Non-pigmented ciliary epithelial cell (primary cell): ENCODE results near the gene DNM2.
"Not testable (repeated sequence)": the region's sequence is repeated elsewhere in the genome, so short reads cannot be mapped to it uniquely, and the experiment has no call there.

Experiments used
- DNase-seq: peaks from one replicate; pipeline ENCODE4 v3.0.0-alpha.2; 2010; ENCODE audit warnings: low read depth

The DNM2 gene

DNA sequence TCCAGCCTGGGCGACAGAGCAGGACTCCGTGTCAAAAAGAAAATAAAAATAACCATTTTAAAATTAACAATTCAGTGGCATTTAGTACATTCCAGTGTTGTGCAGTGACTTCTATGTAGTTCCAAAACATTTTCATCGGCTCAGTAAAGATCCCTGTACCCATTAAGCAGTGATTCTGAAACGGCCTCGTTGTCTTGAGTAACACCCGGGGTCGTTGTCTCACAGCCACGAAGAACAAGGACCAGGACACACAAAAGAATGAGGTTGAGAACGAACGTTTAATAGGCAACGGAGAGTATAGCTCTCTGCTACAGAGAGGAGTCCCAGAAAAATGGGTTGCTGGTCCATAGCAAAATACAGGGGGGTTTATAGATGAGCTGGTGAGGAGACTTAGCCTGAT lies 120.5 kb downstream of the DNM2 start:
- no peak for DNase-seq

DNA sequence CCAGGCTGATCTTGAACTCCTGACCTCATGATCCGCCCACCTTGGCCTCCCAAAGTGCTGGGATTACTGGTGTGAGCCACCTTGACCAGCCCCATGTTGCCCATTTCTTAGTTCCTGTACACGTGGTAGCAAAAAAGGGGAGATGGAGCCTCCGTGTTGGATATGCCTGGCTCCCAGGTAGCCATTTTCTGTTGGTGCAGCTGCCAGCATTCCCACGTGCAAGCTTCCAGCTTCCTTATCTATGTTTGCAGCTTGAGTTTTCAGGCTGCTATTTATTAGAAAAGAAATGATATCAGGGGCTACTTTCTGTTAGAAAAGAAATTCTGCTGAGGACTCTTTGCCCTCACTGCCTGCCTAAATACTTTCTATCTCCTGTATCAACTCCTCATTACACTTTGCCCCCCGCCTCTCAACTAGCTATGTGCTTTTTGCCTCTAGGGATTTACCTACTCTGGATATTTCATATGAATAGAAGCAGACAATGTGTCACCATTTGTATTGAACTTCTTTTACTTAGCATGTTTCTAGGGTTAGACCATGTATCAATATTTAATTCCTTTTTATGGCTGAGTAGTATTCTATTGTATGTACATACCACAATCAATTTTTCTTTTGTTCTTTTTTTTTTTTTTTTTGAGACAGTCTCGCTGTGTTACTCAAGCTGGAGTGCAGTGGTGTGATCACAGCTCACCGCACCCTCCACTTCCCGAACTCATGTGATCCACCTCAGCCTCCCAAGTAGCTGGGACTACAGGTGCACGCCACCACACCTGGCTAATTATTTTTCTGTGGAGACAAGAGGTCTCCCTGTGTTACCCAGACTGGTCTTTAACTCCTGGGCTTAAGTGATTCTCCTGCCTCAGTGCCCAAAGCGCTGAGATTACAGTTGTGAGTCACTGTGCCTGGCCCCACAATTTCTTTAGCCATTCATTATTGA lies 121.5 kb downstream of the DNM2 start:
- DNase-seq, result no peak

DNA sequence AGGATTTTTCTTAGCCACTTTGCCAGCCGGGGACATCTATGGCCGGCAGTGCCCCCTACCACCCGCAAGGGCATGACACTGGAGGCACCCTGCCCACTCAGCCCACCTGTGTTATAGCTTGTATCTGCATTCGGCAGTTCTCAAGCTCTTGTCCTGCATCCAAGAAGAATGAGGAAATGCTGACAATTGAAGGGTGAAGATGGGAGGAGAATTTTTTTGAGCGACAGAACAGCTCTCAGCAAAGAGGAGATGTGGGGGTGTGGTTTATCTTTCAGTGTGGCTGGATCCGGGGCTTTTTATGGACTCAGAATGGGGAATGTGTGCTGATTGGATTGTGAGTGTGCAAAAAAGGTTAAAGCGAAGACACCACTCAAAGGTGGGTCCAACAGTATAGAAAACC lies 124.9 kb downstream of the DNM2 start:
- DNase-seq, result no peak

DNA sequence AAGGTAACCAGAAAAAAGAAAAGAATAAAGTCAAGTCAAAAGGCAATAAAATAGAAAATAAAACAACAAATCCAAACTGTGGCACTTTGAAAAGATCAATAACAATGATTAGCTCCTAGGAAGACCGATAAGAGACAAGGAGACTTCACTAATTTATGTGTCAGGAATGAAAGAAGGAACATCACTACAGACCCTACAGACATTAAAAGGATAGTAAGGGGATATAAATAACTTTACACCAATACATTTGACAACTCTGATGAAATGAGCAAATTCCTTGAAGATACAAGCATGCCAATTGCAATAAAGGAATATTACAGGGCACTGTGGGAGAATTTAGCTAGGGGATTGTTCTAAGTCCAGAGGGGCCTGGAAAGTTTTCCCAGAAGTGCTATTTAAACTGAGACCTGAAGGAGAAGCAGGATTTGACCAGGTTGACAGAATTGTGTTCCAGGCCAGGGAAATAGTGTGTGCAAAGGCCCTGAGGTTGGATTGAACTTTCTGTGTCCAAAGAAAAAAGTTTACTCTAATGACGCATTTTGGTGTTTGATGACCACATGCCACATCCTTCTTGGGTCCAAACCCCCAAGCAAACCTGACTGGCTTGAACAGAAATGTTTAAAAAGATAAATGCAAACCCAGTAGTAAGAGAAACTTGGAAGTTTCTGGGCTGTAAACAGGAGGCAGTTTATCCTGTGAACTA lies 128.8 kb downstream of the DNM2 start:
- no peak for DNase-seq

DNA sequence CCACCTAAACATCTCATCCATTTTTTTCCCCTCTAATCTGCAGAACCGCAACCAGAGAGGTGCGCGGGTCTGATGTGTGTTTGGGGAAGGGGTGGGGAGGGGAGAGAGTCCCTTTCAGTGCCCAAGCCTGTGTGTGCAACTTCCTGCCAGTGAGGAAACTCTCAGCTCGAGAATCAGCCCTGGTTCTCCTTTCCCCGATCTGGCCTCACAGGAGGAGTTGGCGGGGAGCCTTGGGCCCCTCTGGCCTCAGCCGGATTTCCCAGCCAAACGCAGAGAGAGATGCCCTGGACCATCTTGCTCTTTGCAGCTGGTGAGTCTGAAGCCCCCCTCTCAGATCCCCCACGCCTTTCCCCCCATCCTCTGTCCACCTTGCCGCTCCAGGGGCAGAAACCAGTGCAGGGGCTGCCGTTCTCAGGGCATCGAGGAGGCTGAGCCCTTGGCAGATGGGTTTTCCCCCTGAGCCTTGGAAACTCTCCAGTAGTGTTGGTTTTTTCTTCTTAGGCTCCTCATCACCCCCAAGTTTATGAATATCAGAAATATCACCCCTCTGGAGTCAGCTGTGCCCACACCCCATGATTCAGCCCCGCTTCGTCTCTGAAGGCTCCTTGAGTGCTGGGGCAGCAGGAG lies 130.5 kb downstream of the DNM2 start, which contains the start of gene C19orf38:
TSS of gene C19orf38 (plus strand) at position 186 of the 627 bp plus-strand sequence. CDS start at position 280, 94 bp downstream.
- no peak for DNase-seq

DNA sequence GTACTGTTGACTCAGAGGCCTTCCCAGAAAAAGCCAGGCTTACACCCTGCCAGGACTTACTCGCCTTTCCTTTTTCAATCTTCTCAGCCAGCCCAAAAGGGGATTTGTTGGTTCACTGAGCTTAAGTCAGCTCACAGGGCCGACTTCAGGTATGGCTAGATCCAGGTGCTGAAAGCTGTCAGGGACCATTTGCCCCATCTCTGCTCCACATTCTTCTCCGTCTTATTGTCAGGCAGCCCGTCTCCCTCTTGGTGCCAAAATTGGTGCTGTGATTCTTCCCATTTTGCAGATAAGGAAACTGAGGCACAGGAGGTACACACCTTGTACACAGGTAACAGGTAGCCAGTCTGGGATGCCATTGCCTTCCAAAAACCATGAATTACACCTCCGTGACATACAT lies 132.8 kb downstream of the DNM2 start:
- no peak for DNase-seq

DNA sequence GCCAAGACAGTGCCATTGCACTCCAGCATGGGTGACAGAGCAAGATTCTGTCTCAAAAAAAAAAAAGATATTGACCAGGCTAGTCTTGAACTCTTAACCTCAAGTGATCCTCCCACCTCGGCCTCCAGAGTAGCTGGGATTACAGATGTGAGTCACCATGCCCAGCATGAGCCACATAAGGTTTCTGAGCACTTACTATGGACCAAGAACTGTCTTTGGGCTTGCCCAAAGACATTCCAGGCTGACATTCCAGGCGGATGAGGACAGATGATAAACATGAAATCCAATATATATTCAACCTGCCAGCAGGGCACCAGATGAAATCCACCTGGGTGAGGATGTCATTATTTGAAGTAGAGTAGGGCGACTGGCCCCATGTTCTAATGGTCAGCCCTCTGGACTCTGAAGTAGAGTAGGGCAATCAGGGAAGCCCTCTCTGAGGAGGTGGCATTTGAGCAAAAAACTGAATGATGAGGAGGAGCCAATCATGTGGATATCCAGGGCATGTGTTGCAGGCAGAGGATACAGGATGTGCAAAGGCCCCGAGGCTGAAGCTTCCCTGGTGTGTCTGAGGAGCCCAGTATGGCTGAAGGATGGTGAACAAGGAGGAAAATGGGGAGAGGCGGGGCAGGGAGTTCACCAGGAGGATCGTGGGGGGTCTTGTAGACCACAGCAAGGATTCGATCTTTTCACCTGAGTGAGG lies 134.4 kb downstream of the DNM2 start:
- DNase-seq, result no peak

DNA sequence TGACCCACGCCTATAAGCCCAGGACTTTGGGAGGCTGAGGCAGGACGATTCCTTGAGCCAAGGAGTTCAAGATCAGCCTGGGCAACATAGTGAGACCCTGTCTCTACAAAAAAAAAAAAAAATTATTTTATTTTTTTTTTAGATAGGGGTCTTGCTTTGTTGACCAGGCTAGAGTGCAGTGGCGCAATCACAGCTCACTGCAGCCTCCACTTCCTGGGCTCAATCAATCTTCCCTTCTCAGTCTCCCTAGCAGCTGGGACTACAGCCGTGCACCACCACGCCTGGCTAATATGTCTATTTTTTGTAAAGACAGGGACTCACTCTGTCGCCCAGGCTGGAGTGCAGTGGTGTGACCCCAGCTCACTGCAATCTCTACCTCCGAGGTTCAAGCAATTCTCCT lies 135.1 kb downstream of the DNM2 start:
- no peak for DNase-seq

DNA sequence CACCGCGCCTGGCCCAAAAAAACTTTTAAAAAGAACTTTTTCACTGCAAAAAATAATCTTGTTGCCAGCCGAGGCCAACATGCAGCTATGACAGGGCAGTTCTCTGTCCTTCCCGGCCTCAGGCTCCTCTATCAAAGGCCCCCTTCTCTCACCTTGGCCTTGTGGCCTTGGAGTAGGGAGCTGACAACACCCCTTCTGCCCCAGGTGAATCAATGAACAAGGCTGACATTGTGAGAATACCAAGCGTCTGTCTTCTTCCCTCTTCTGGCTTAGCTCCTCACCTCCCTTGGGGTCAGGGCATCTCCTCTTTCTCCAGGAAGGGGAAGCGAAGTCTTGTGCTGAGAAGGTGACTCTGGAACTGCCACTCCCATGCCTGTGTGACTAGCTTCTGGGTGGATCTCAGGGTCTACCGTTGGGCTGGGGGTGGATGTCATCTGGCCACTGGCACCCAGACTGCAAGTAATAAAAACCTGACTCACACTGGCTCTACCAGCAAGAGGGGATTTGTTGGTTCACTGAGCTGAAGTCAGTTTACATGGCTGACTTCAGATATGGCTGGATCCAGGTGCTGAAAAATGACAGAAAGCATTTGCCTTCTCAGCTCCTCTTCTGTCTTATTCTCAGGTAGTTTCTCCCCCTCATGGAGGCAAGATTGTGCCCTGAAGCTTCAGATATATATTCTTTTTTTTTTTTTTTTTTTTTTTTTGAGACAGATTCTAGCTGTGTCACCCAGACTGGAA lies 136.6 kb downstream of the DNM2 start:
- DNase-seq, result no peak

DNA sequence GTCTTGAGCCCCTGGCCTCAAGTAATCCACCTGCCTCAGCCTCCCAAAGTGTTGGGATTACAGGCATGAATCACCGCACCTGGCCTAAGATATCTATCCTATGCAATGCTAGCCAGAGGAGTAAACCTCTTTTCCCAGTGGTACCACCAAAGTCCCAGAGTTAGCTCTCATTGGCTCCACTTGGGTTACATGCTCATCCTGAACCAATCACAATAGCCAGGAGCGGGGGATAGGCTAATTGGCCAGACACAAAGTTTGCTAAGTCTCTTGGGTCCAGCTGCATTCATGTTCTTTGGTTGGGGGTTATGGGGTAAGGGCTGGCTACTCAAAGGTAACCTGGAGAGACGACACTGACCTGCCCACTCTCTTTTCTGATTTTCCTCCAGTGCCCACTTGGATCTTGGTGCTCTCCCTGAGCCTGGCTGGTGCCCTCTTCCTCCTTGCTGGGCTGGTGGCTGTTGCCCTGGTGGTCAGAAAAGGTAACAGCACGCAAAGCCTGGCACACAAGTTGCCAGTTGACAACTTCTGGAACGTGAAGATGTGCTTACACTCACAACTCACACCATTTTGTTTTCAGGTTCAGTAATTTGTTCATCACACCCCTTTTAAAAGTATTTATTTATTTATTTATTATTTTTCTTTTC lies 138.1 kb downstream of the DNM2 start:
- DNase-seq, result no peak

DNA sequence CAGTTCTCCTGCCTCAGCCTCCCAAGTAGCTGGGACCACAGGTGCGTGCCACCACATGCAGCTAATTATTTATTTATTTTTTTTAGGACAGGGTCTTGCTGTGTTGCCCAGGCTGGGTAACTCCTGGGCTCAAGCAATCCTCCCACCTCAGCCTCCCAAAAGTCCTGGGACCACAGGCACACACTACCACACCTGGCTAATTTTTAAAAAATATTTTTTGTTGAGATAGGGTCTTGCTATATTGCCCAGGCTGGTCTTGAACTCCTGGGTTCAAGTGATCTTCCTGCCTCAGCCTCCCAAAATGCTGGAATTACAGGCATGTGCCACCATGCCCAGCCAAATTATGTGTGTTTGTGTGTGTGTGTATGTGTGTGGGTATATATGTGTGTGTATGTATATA lies 139.0 kb downstream of the DNM2 start:
- not testable (repeated sequence) for DNase-seq

DNA sequence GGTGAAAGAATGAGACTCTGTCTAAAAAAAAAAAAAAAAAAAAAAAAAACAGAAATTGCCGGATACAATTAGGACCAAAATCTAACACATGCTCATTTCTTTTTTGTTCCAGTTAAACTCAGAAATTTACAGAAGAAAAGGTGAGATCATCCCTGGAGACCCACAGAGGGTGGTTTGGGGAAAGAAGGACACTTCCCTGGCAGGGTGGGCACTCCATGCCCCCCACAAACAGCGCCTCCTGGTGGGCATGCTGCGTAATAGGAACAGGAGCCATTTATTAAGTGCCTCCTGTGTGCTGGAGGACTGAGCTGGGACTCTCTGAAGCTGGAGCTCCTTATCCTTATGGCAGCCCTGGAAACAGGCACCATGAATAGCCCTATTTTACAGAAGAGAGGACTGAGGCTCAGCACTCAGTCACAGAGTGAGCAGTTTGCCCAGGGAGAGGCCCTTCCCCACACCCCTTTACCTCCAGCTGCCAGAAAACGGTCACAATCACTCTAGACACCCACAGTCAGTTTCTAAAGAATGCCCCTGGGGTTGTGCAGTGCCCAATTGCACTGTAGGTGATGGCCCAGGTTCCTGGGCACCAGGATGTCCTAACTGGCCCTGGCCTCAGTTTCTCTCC lies 140.4 kb downstream of the DNM2 start:
- DNase-seq, result no peak

DNA sequence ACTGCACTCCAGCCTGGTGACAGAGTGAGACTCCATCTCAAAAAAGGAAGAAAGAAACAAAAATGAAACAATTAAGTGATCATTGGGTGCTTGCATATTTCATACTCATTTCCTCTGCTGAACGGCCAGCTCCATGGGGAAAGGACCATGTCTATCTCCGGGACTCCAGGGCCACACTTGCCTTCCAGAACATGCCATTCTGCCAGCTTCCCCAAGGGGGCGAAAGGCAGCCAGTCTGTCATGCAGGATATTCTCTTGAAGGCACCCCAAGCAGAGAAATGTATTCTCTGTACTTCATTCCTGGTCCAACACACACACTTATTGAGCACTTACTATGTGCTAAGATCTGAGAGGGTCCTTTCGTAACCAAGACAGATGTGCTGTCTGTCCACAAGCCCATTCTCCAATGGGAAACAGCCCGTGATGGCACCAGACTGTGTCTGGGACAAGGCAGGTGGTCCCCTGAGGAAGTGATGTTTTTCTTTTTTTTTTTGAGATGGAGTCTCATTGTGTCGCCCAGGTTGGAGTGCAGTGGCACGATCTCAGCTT lies 143.3 kb downstream of the DNM2 start:
- DNase-seq, result no peak

DNA sequence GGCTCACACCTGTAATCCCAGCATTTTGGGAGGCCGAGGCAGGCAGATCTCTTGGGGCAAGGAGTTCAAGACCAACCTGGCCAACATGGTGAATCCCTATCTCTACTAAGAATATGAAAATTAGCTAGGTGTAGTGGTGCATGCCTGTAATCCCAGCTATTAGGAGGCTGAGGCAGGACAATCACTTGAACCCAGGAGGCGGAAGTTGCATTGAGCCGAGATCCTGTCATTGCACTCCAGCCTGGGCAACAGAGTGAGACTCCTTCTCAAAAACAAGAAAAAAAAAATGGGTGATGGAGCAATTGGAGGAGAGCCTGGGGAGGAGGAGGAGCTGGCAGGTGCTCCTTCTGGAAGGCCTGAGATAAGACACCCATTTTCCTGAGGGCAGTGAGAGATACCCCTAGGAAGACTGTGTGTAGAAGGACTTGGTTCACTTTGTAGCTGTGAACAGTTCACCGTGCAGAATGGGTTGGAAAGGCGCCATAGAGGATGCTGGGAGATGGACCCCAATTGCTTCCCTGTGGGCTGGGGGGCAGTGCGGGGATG lies 144.8 kb downstream of the DNM2 start:
- DNase-seq, result no peak

DNA sequence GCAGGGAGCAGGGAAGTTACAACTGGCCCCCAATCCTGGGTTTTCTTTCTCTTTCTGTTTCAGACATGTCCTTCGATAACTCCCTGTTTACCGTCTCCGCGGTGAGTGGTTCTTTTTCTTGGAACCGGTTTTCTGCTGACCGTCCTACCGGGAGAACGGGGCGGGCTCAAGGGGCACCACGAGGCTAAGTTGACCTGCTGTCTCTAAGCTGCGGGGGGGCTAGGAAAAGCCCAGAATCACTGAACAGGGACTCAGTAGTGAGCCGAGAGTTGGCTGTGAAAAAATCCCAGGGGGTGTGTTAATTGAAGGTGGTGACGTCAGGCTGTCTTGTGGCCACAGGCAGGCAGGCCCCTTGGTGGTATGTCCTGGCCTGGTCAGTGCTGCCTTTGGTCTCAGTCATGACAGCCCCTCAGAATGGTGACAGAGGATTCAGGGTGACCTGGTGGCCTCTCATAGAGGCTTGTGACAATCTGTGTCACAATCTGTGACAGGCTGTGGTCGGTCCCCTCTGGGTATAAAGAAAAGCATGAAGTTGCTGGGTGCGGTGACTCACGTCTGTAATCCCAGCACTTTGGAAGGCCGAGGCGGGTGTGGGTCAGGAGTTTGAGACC lies 145.3 kb downstream of the DNM2 start:
- DNase-seq, result no peak

DNA sequence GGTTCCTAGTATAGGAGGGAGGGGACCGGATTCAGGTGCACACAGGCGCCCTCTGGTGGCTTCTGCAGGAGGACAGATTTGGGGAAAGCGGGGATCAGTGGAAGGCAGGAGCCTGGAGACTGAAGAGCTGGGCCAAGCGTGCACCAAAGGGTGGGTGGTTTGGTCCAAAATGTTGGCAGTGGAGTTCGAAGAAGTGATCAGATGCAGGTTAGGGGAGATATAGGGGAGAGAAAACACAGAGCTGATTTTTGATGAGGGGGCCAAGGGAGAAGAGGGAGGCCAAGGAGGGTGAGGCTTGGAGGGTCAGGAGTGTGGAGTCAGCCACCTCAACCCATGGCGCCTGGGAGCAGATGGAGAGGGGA lies 146.6 kb downstream of the DNM2 start:
- DNase-seq, result no peak

DNA sequence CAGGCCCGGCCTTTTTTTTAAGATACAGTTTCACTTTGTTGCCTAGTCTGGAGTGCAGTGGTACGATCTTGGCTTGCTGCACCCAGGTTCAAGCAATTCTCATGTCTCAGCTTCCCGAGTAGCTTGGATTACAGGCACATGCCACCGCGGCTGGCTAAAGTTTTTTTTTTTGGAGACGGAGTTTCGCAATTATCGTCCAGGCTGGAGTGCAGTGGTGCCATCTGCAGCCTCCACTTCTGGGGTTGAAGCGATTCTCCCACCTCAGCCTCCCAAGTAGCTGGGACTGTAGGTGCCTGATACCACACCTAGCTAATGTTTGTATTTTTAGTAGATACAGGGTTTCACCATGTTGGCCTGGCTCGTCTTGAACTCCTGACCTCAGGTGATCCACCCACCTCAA lies 148.6 kb downstream of the DNM2 start:
- no peak for DNase-seq

DNA sequence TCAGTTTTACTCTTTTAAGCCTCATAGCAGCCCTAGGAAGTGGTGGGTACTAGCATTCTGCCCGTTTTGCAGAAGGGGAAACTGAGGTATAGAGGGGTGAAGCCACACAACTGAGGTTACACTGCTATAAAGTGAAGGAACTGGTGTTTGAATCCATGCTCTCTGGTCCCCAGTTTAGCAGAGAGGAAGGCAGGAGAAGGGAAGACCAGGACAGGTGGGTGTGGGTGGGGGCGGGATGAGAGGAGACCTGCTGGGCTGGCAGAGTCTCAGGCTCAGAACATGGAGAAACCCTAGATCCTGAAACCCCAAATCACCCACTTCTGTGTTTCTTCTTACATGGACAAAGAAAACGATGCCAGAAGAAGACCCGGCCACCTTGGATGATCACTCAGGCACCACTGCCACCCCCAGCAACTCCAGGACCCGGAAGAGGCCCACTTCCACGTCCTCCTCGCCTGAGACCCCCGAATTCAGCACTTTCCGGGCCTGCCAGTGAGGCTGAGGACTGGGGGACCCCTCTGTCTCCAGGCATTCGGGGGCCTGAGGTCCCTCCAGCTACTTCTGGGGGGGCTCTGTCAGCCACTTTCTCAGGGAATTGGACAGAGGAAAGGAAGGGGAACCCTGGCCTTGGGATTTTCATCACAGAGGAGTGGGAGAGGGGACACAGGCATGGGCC lies 151.1 kb downstream of the DNM2 start:
- DNase-seq, result no peak

DNA sequence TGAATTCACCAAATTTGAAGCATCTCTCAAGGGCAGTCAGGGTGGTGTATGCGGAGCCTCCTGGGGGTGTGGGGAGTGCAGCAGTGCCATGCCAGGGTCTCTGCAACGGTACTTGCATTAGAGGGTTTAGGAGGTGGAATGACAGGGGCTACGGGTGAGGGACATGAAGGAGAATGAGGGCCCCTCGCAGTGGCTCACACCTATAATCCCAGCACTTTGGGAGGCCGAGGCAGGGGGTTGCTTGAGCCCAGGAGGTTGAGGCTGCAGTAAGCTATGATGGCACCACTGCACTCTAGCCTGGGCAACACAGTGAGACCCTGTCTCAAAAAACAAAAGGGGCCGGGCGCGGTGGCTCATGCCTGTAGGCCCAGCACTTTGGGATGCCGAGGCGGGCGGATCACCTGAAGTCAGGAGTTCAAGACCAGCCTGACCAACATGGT lies 152.0 kb downstream of the DNM2 start:
- not testable (repeated sequence) for DNase-seq
